Measurements from ENCODE around the gene RPS19. TPM values are rescaled to one million over a fixed set of nuclear protein-coding genes. Genes with fewer than 3 reads are reported as not detected.

The RPS19 gene
- total and polyA plus RNA-seq, 4 donors, result 1,062 to 2,335 (median 1,709) TPM

DNA sequence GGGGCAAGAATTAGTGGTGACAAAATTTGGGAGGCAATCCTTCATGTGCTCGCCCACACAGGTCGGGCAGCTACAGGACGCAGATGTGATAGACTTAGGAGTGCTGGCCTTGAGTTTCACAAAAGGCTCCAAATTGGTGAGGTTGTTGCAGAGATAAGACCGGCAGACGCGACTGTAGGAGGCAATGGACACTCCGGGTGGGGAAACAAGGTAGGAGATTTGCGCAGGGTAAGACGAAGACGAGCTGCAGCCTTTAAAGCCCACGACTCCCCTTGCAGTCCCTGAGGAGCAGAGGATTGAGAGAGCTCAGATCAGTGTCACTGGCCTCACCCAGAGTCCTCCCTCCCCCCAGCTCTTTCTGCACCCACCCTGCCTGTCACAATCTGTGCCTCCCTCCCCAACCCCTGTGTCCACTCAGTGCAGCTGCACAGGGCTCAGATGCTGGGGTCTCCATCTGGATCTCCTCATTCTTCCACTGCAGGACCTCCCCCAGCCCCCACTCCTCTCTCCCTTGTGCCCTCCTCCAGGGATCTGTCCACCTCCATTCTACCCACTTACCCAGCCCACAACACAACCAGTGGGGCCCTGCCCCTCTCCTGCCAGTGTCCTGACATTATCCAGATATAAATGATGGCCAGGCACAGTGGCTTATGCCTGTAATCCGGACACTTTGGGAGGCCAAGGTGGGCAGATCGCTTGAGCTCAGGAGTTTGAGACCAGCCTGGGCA, 21.9 kb upstream of the RPS19 start:
- WGBS, 2 donors, result 61 to 63% methylated on average over 13 of the region's 13 CpGs
- intact Hi-C loops (cut with DNase I), result no loop called here
- Histone ChIP-seq H3K4me3 (ENCODE audit: low read length in 2 of 2) (no peak overlapping the region), H3K27ac (ENCODE audit: low read depth in 1 of 2, low read length in 2 of 2) (no peak overlapping the region), H3K27me3 (ENCODE audit: control insufficient read depth in 1 of 2, insufficient read depth in 2 of 2, low read length in 1 of 2) (no peaks in the 10 kb centered on the region), H3K36me3 (ENCODE audit: control insufficient read depth in 1 of 2, insufficient read depth in 2 of 2, low read length in 1 of 2) (no peaks in the 10 kb centered on the region), H3K9me3 (ENCODE audit: control insufficient read depth, low read length) (no peaks in the 10 kb centered on the region), H3K4me1 (ENCODE audit: control insufficient read depth in 1 of 2, insufficient read depth in 2 of 2, low read length in 2 of 2) (no peaks in the 10 kb centered on the region)
- ATAC-seq (ENCODE audit: low FRiP score) (no peak), DNase-seq (no peak)

GRCh38 chr19:41839211-41839610, 20.8 kb upstream of the RPS19 start:
- ATAC-seq (ENCODE audit: low FRiP score), result no peak
- no peaks in the 10 kb centered on the region for H3K9me3 ChIP-seq (ENCODE audit: control insufficient read depth, low read length)

GRCh38 chr19:41843371-41843770, 16.7 kb upstream of the RPS19 start:
- Histone ChIP-seq H3K27ac (ENCODE audit: low read depth in 1 of 2, low read length in 2 of 2) (no peak overlapping the region), H3K4me1 (ENCODE audit: control insufficient read depth in 1 of 2, insufficient read depth in 2 of 2, low read length in 2 of 2) (no peaks in the 10 kb centered on the region), H3K4me3 (ENCODE audit: low read length in 2 of 2) (no peak overlapping the region), H3K36me3 (ENCODE audit: control insufficient read depth in 1 of 2, insufficient read depth in 2 of 2, low read length in 1 of 2) (no peaks in the 10 kb centered on the region), H3K27me3 (ENCODE audit: control insufficient read depth in 1 of 2, insufficient read depth in 2 of 2, low read length in 1 of 2) (no peaks in the 10 kb centered on the region), H3K9me3 (ENCODE audit: control insufficient read depth, low read length) (no peaks in the 10 kb centered on the region)
- DNase-seq (no peak), ATAC-seq (ENCODE audit: low FRiP score) (no peak)
- intact Hi-C loops (cut with DNase I), result no loop called here
- 64 to 69% methylated on average over 7 of the region's 7 CpGs for whole genome bisulfite sequencing, 2 donors

More at GRCh38 chr19:41839211-41839610, 20.8 kb upstream of the RPS19 start:
- H3K4me1 ChIP-seq (ENCODE audit: control insufficient read depth in 1 of 2, insufficient read depth in 2 of 2, low read length in 2 of 2), result no peaks in the 10 kb centered on the region
- intact Hi-C loops (cut with DNase I), result no loop called here
- no peak overlapping the region for H3K27ac ChIP-seq (ENCODE audit: low read depth in 1 of 2, low read length in 2 of 2)
- H3K4me3 ChIP-seq (ENCODE audit: low read length in 2 of 2), result no peak overlapping the region
- WGBS, 2 donors, result 62 to 64% methylated on average over 2 of the region's 2 CpGs
- no peak for DNase-seq
- no peaks in the 10 kb centered on the region for H3K36me3 ChIP-seq (ENCODE audit: control insufficient read depth in 1 of 2, insufficient read depth in 2 of 2, low read length in 1 of 2)
- no peaks in the 10 kb centered on the region for H3K27me3 ChIP-seq (ENCODE audit: control insufficient read depth in 1 of 2, insufficient read depth in 2 of 2, low read length in 1 of 2)

GRCh38 chr19:41844601-41845000, 15.5 kb upstream of the RPS19 start, which contains the start of gene LYPD4:
Gene LYPD4, minus strand, starts transcription at chr19:41844683. Its CDS starts 5,398 bp downstream, at chr19:41839285.
- Histone ChIP-seq H3K9me3 (ENCODE audit: control insufficient read depth, low read length) (no peaks in the 10 kb centered on the region), H3K27me3 (ENCODE audit: control insufficient read depth in 1 of 2, insufficient read depth in 2 of 2, low read length in 1 of 2) (no peaks in the 10 kb centered on the region), H3K27ac (ENCODE audit: low read depth in 1 of 2, low read length in 2 of 2) (no peak within 1 kb of the TSS), H3K4me1 (ENCODE audit: control insufficient read depth in 1 of 2, insufficient read depth in 2 of 2, low read length in 2 of 2) (no peaks in the 10 kb centered on the region), H3K4me3 (ENCODE audit: low read length in 2 of 2) (no peak within 1 kb of the TSS), H3K36me3 (ENCODE audit: control insufficient read depth in 1 of 2, insufficient read depth in 2 of 2, low read length in 1 of 2) (no peaks in the 10 kb centered on the region)
- intact Hi-C loops (cut with DNase I), result no loop called here
- DNase-seq, result no peak
- ATAC-seq (ENCODE audit: low FRiP score), result no peak
- WGBS, 2 donors, result 79 to 80% methylated on average over 30 of the region's 30 CpGs

- no peaks in the 10 kb centered on the region for H3K9me3 ChIP-seq (ENCODE audit: control insufficient read depth, low read length)
- H3K27ac ChIP-seq (ENCODE audit: low read depth in 1 of 2, low read length in 2 of 2), result no peak within 1 kb of the TSS
- DNase-seq, result no peak
- WGBS, 2 donors, result 93 to 96% methylated on average over 3 of the region's 3 CpGs
- no peaks in the 10 kb centered on the region for H3K27me3 ChIP-seq (ENCODE audit: control insufficient read depth in 1 of 2, insufficient read depth in 2 of 2, low read length in 1 of 2)
- intact Hi-C loops (cut with DNase I), result no loop called here
- no peak within 1 kb of the TSS for H3K4me3 ChIP-seq (ENCODE audit: low read length in 2 of 2)
- H3K36me3 ChIP-seq (ENCODE audit: control insufficient read depth in 1 of 2, insufficient read depth in 2 of 2, low read length in 1 of 2), result no peaks in the 10 kb centered on the region
- no peaks in the 10 kb centered on the region for H3K4me1 ChIP-seq (ENCODE audit: control insufficient read depth in 1 of 2, insufficient read depth in 2 of 2, low read length in 2 of 2)
- no peak for ATAC-seq (ENCODE audit: low FRiP score)
Observed at GRCh38 chr19:41845001-41845050, 15.2 kb upstream of the RPS19 start, which contains the start of gene DMRTC2. Gene DMRTC2, plus strand, starts transcription at chr19:41845042. Its CDS starts 2,387 bp downstream, at chr19:41847429.

- ATAC-seq (ENCODE audit: low FRiP score), result no peak
- Histone ChIP-seq H3K9me3 (ENCODE audit: control insufficient read depth, low read length) (no peaks in the 10 kb centered on the region), H3K4me3 (ENCODE audit: low read length in 2 of 2) (no peak overlapping the region), H3K4me1 (ENCODE audit: control insufficient read depth in 1 of 2, insufficient read depth in 2 of 2, low read length in 2 of 2) (no peaks in the 10 kb centered on the region), H3K27me3 (ENCODE audit: control insufficient read depth in 1 of 2, insufficient read depth in 2 of 2, low read length in 1 of 2) (no peaks in the 10 kb centered on the region), H3K36me3 (ENCODE audit: control insufficient read depth in 1 of 2, insufficient read depth in 2 of 2, low read length in 1 of 2) (no peaks in the 10 kb centered on the region), H3K27ac (ENCODE audit: low read depth in 1 of 2, low read length in 2 of 2) (no peak overlapping the region)
- intact Hi-C loops (cut with DNase I), result no loop called here
- 90% methylated on average over 15 to 23 of the region's 23 CpGs for WGBS, 2 donors
- DNase-seq, result no peak
Observed at GRCh38 chr19:41845051-41845590, 14.9 kb upstream of the RPS19 start.

- WGBS, 2 donors, result 88 to 89% methylated on average over 19 of the region's 19 CpGs
- intact Hi-C loops (cut with DNase I), result no loop called here
- H3K27me3 ChIP-seq (ENCODE audit: control insufficient read depth in 1 of 2, insufficient read depth in 2 of 2, low read length in 1 of 2), result no peaks in the 10 kb centered on the region
- no peaks in the 10 kb centered on the region for H3K36me3 ChIP-seq (ENCODE audit: control insufficient read depth in 1 of 2, insufficient read depth in 2 of 2, low read length in 1 of 2)
- H3K9me3 ChIP-seq (ENCODE audit: control insufficient read depth, low read length), result no peaks in the 10 kb centered on the region
- no peak overlapping the region for H3K4me3 ChIP-seq (ENCODE audit: low read length in 2 of 2)
- no peak for DNase-seq
- no peak for ATAC-seq (ENCODE audit: low FRiP score)
- no peak overlapping the region for H3K27ac ChIP-seq (ENCODE audit: low read depth in 1 of 2, low read length in 2 of 2)
- H3K4me1 ChIP-seq (ENCODE audit: control insufficient read depth in 1 of 2, insufficient read depth in 2 of 2, low read length in 2 of 2), result no peaks in the 10 kb centered on the region
Observed at GRCh38 chr19:41847351-41848105, 12.5 kb upstream of the RPS19 start.

DNA sequence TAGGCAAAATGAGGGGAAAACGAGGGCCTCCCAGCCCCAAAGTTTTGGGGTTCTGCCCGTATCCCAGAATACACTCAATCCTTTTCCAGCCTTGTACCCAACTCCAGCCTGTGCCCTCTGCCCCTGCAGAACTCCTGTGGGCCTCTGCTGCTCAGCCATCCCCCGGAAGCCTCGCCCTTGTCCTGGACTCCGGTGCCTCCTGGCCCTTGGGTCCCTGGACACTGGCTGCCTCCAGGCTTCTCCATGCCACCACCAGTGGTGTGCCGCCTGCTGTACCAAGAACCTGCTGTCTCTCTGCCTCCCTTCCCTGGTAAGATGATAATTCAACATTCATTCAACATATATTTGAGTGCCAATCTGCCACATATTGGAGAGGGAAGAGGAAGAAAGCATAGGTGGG, 11.4 kb upstream of the RPS19 start:
- H3K36me3 ChIP-seq (ENCODE audit: control insufficient read depth in 1 of 2, insufficient read depth in 2 of 2, low read length in 1 of 2), result no peaks in the 10 kb centered on the region
- H3K9me3 ChIP-seq (ENCODE audit: control insufficient read depth, low read length), result no peaks in the 10 kb centered on the region
- H3K27ac ChIP-seq (ENCODE audit: low read depth in 1 of 2, low read length in 2 of 2), result no peak overlapping the region
- no peaks in the 10 kb centered on the region for H3K4me1 ChIP-seq (ENCODE audit: control insufficient read depth in 1 of 2, insufficient read depth in 2 of 2, low read length in 2 of 2)
- H3K4me3 ChIP-seq (ENCODE audit: low read length in 2 of 2), result no peak overlapping the region
- intact Hi-C loops (cut with DNase I), result no loop called here
- H3K27me3 ChIP-seq (ENCODE audit: control insufficient read depth in 1 of 2, insufficient read depth in 2 of 2, low read length in 1 of 2), result no peaks in the 10 kb centered on the region
- WGBS, 2 donors, result 81 to 82% methylated on average over 6 of the region's 6 CpGs
- no peak for DNase-seq
- ATAC-seq (ENCODE audit: low FRiP score), result no peak

- intact Hi-C loops (cut with DNase I), result no loop called here
- ATAC-seq (ENCODE audit: low FRiP score) (no peak), DNase-seq (no peak)
- WGBS, 2 donors, result 65 to 79% methylated on average over 2 of the region's 2 CpGs
- H3K27me3 ChIP-seq (ENCODE audit: control insufficient read depth in 1 of 2, insufficient read depth in 2 of 2, low read length in 1 of 2), result no peaks in the 10 kb centered on the region
- no peak overlapping the region for H3K4me3 ChIP-seq (ENCODE audit: low read length in 2 of 2)
- no peaks in the 10 kb centered on the region for H3K36me3 ChIP-seq (ENCODE audit: control insufficient read depth in 1 of 2, insufficient read depth in 2 of 2, low read length in 1 of 2)
- no peak overlapping the region for H3K27ac ChIP-seq (ENCODE audit: low read depth in 1 of 2, low read length in 2 of 2)
- H3K9me3 ChIP-seq (ENCODE audit: control insufficient read depth, low read length), result no peaks in the 10 kb centered on the region
- H3K4me1 ChIP-seq (ENCODE audit: control insufficient read depth in 1 of 2, insufficient read depth in 2 of 2, low read length in 2 of 2), result no peaks in the 10 kb centered on the region
Observed at GRCh38 chr19:41849067-41849466, 11.0 kb upstream of the RPS19 start.
